Esophagus (tissue), 2 donors: ENCODE measurements around the gene LYVE1. TPM values are rescaled to one million over a fixed set of nuclear protein-coding genes. Genes with fewer than 3 reads are reported as not detected.
"Not testable (repeated sequence)": the region's sequence is repeated elsewhere in the genome, so short reads cannot be mapped to it uniquely, and the experiment has no call there.

Source experiments
- H3K27ac ChIP-seq, 2 donors: one replicate each; pipeline ENCODE4 v1.5.1; 2013; ENCODE audit warnings: low read depth in 2 of 2, mild to moderate bottlenecking in 2 of 2, inconsistent platforms in 1 of 2, low read length in 1 of 2, moderate library complexity in 1 of 2
- H3K27me3 ChIP-seq, 2 donors: one replicate each; pipeline ENCODE4 v1.6.1; 2013; ENCODE audit warnings: low read length in 2 of 2, control low read depth in 1 of 2, mild to moderate bottlenecking in 1 of 2; ENCODE audit not compliant: insufficient read depth in 2 of 2, control insufficient read depth in 1 of 2
- H3K36me3 ChIP-seq, 2 donors: one replicate each; pipeline ENCODE4 v1.6.1; 2013; ENCODE audit warnings: low read length in 1 of 2; ENCODE audit not compliant: control insufficient read depth in 2 of 2, insufficient read depth in 2 of 2
- H3K4me1 ChIP-seq, 2 donors: one replicate each; pipeline ENCODE4 v1.6.1; 2013; ENCODE audit warnings: low read length in 1 of 2; ENCODE audit not compliant: control insufficient read depth in 2 of 2, insufficient read depth in 2 of 2
- H3K4me3 ChIP-seq, 2 donors: one replicate each; pipeline ENCODE4 v1.5.1; 2013; ENCODE audit warnings: low read length in 2 of 2, mild to moderate bottlenecking in 2 of 2, low read depth in 1 of 2, moderate library complexity in 1 of 2
- H3K9me3 ChIP-seq, 2 donors: one replicate each; pipeline ENCODE4 v1.6.1; 2013; ENCODE audit warnings: mild to moderate bottlenecking in 2 of 2, low read depth in 1 of 2, low read length in 1 of 2, moderate library complexity in 1 of 2; ENCODE audit not compliant: control insufficient read depth in 2 of 2, insufficient read depth in 1 of 2
- WGBS, 2 donors: extraction: QIAGEN DNeasy Blood & Tissue Kit; methylation state at CpG; one replicate each; pipeline ENCODE4 v1.1.7; 2013; 5-methylcytosine and 5-hydroxymethylcytosine counted together
- polyA plus RNA-seq, 2 donors: library from polyadenylated mRNA; stranded (reverse); fragments of 200-250 nt; gene quantifications; one replicate each; pipeline ENCODE4 v1.2.3, GENCODE V29; 2013
- donor health status: healthy with polysubstance abuse.
- donor health status: Bipolar disorder and iron deficiency.

The LYVE1 gene
- polyA plus RNA-seq, 2 donors: 4.1 to 6.2 TPM

- 93 to 99% methylated on average over 2 of the region's 2 CpGs for WGBS, 2 donors
- Histone ChIP-seq H3K27ac (peak overlapping the region in 1 of 2 donors; percentile 15), H3K4me1 (peaks cover 2 to 12% of the 10 kb centered on the region in 2 donors)
- not testable (repeated sequence) for H3K4me3 ChIP-seq, H3K36me3 ChIP-seq, H3K9me3 ChIP-seq, H3K27me3 ChIP-seq
These were observed 27.4 kb upstream of the LYVE1 start for GRCh38 chr11:10595840-10596239.

GRCh38 chr11:10594407-10594806, 25.9 kb upstream of the LYVE1 start:
- 44 to 55% methylated on average over 4 of the region's 4 CpGs for WGBS, 2 donors
- peak overlapping the region; percentile 89 to 99 for H3K27ac ChIP-seq
- no peaks in the 10 kb centered on the region for H3K36me3 ChIP-seq
- no peaks in the 10 kb centered on the region for H3K27me3 ChIP-seq
- no peak overlapping the region for H3K4me3 ChIP-seq
- peaks cover 0 to 10% of the 10 kb centered on the region in 2 donors for H3K4me1 ChIP-seq
- no peaks in the 10 kb centered on the region for H3K9me3 ChIP-seq

- Histone ChIP-seq H3K27ac (peak overlapping the region; percentile 69 to 90), H3K27me3 (no peaks in the 10 kb centered on the region), H3K4me3 (no peak overlapping the region), H3K36me3 (no peaks in the 10 kb centered on the region), H3K9me3 (no peaks in the 10 kb centered on the region), H3K4me1 (peaks cover 0 to 10% of the 10 kb centered on the region in 2 donors)
- 19 to 33% methylated on average over 2 of the region's 2 CpGs for WGBS, 2 donors
These were observed 23.9 kb upstream of the LYVE1 start for GRCh38 chr11:10592331-10592730.

- H3K27ac ChIP-seq: peak overlapping the region; percentile 69 to 90
- H3K4me3 ChIP-seq: no peak overlapping the region
- H3K36me3 ChIP-seq: no peaks in the 10 kb centered on the region
- no peaks in the 10 kb centered on the region for H3K27me3 ChIP-seq
- H3K4me1 ChIP-seq: peaks cover 0 to 14% of the 10 kb centered on the region in 2 donors
- H3K9me3 ChIP-seq: no peaks in the 10 kb centered on the region
- 58 to 71% methylated on average over 2 of the region's 2 CpGs for WGBS, 2 donors
These were observed 23.3 kb upstream of the LYVE1 start for GRCh38 chr11:10591741-10592140.

GRCh38 chr11:10590218-10590915, 21.9 kb upstream of the LYVE1 start:
- peaks cover 0 to 16% of the 10 kb centered on the region in 2 donors for H3K4me1 ChIP-seq
- 70 to 71% methylated on average over 2 of the region's 2 CpGs for WGBS, 2 donors
- peak overlapping the region in 1 of 2 donors; percentile 66 for H3K27ac ChIP-seq
- no peak overlapping the region for H3K4me3 ChIP-seq
- H3K9me3 ChIP-seq: no peaks in the 10 kb centered on the region
- H3K27me3 ChIP-seq: no peaks in the 10 kb centered on the region
- no peaks in the 10 kb centered on the region for H3K36me3 ChIP-seq

GRCh38 chr11:10588904-10589303, 20.4 kb upstream of the LYVE1 start:
- no peaks in the 10 kb centered on the region for H3K9me3 ChIP-seq
- no peaks in the 10 kb centered on the region for H3K27me3 ChIP-seq
- H3K4me3 ChIP-seq: no peak overlapping the region
- WGBS, 2 donors: 76 to 79% methylated on average over 2 of the region's 2 CpGs
- H3K27ac ChIP-seq: peak overlapping the region in 1 of 2 donors; percentile 54
- H3K36me3 ChIP-seq: no peaks in the 10 kb centered on the region
- peaks cover 0 to 14% of the 10 kb centered on the region in 2 donors for H3K4me1 ChIP-seq

- no peaks in the 10 kb centered on the region for H3K36me3 ChIP-seq
- peaks cover 0 to 10% of the 10 kb centered on the region in 2 donors for H3K4me1 ChIP-seq
- no peaks in the 10 kb centered on the region for H3K9me3 ChIP-seq
- WGBS, 2 donors: 79 to 82% methylated on average over 3 of the region's 3 CpGs
- H3K27me3 ChIP-seq: no peaks in the 10 kb centered on the region
- peak overlapping the region; percentile 54 to 67 for H3K27ac ChIP-seq
- H3K4me3 ChIP-seq: no peak overlapping the region
These were observed 19.5 kb upstream of the LYVE1 start for GRCh38 chr11:10587995-10588394.

GRCh38 chr11:10587388-10587787, 18.9 kb upstream of the LYVE1 start:
- H3K4me1 ChIP-seq: peaks cover 0 to 8% of the 10 kb centered on the region in 2 donors
- H3K27ac ChIP-seq: peak overlapping the region; percentile 80 to 85

GRCh38 chr11:10584071-10584501, 15.6 kb upstream of the LYVE1 start:
- Histone ChIP-seq H3K27me3 (no peaks in the 10 kb centered on the region), H3K27ac (peak overlapping the region; percentile 44 to 63)
- WGBS, 2 donors: 27% methylated on average over 3 of the region's 3 CpGs

More at GRCh38 chr11:10587388-10587787, 18.9 kb upstream of the LYVE1 start:
- Histone ChIP-seq H3K9me3 (no peaks in the 10 kb centered on the region), H3K27me3 (no peaks in the 10 kb centered on the region), H3K36me3 (no peaks in the 10 kb centered on the region), H3K4me3 (no peak overlapping the region)
- 89 to 92% methylated on average over 7 of the region's 7 CpGs for WGBS, 2 donors

GRCh38 chr11:10581481-10582019, 13.1 kb upstream of the LYVE1 start:
- no peaks in the 10 kb centered on the region for H3K36me3 ChIP-seq
- H3K27ac ChIP-seq: peak overlapping the region; percentile 11 to 76
- 69% methylated on average over 4 of the region's 4 CpGs for WGBS, 2 donors
- H3K4me1 ChIP-seq: peaks cover 2 to 8% of the 10 kb centered on the region in 2 donors
- H3K9me3 ChIP-seq: no peaks in the 10 kb centered on the region
- H3K4me3 ChIP-seq: no peak overlapping the region
- no peaks in the 10 kb centered on the region for H3K27me3 ChIP-seq

More at GRCh38 chr11:10584071-10584501, 15.6 kb upstream of the LYVE1 start:
- Histone ChIP-seq H3K4me3 (no peak overlapping the region), H3K4me1 (peaks cover 2 to 14% of the 10 kb centered on the region in 2 donors), H3K36me3 (no peaks in the 10 kb centered on the region), H3K9me3 (no peaks in the 10 kb centered on the region)
